ENCODE measurements around the gene GRIK4.

GRIK4 gene

GRCh38 chr11:120668537-120668936 lies 157.0 kb downstream of the GRIK4 start:
- Histone ChIP-seq H3K9me3 (ENCODE audit: low read length) (no peaks in the 10 kb centered on the region), H3K27ac (ENCODE audit: low read depth, low read length) (no peak overlapping the region), H3K27me3 (ENCODE audit: control insufficient read depth in 1 of 2, insufficient read depth in 2 of 2, low read length in 2 of 2) (no peaks in the 10 kb centered on the region), H3K4me3 (ENCODE audit: low read depth in 1 of 2, low read length in 2 of 2) (no peak overlapping the region), H3K36me3 (ENCODE audit: insufficient read depth, low read length) (no peaks in the 10 kb centered on the region), H3K4me1 (ENCODE audit: insufficient read depth, low read length) (no peaks in the 10 kb centered on the region), H3K9ac (ENCODE audit: low read length) (no peak overlapping the region)

- no peaks in the 10 kb centered on the region for H3K4me1 ChIP-seq (ENCODE audit: insufficient read depth, low read length)
- no peaks in the 10 kb centered on the region for H3K9me3 ChIP-seq (ENCODE audit: low read length)
- H3K27ac ChIP-seq (ENCODE audit: low read depth, low read length) = no peak overlapping the region
- H3K36me3 ChIP-seq (ENCODE audit: insufficient read depth, low read length) = no peaks in the 10 kb centered on the region
- H3K9ac ChIP-seq (ENCODE audit: low read length) = no peak overlapping the region
- peaks cover 0 to 5% of the 10 kb centered on the region in 2 donors for H3K27me3 ChIP-seq (ENCODE audit: control insufficient read depth in 1 of 2, insufficient read depth in 2 of 2, low read length in 2 of 2)
- H3K4me3 ChIP-seq (ENCODE audit: low read depth in 1 of 2, low read length in 2 of 2) = no peak overlapping the region
These were observed 163.0 kb downstream of the GRIK4 start for GRCh38 chr11:120674542-120674941.

- Histone ChIP-seq H3K9ac (ENCODE audit: low read length) (no peak overlapping the region), H3K4me3 (ENCODE audit: low read depth in 1 of 2, low read length in 2 of 2) (no peak overlapping the region), H3K36me3 (ENCODE audit: insufficient read depth, low read length) (no peaks in the 10 kb centered on the region), H3K27me3 (ENCODE audit: control insufficient read depth in 1 of 2, insufficient read depth in 2 of 2, low read length in 2 of 2) (peaks cover 0 to 5% of the 10 kb centered on the region in 2 donors), H3K27ac (ENCODE audit: low read depth, low read length) (no peak overlapping the region), H3K4me1 (ENCODE audit: insufficient read depth, low read length) (no peaks in the 10 kb centered on the region), H3K9me3 (ENCODE audit: low read length) (no peaks in the 10 kb centered on the region)
These were observed 163.6 kb downstream of the GRIK4 start for GRCh38 chr11:120675171-120675570.

- Histone ChIP-seq H3K27me3 (ENCODE audit: control insufficient read depth in 1 of 2, insufficient read depth in 2 of 2, low read length in 2 of 2) (peaks cover 0 to 5% of the 10 kb centered on the region in 2 donors), H3K36me3 (ENCODE audit: insufficient read depth, low read length) (no peaks in the 10 kb centered on the region), H3K4me1 (ENCODE audit: insufficient read depth, low read length) (no peaks in the 10 kb centered on the region), H3K9ac (ENCODE audit: low read length) (no peak overlapping the region), H3K4me3 (ENCODE audit: low read depth in 1 of 2, low read length in 2 of 2) (no peak overlapping the region), H3K9me3 (ENCODE audit: low read length) (no peaks in the 10 kb centered on the region), H3K27ac (ENCODE audit: low read depth, low read length) (no peak overlapping the region)
These were observed 165.4 kb downstream of the GRIK4 start for GRCh38 chr11:120676991-120677390.

- H3K27ac ChIP-seq (ENCODE audit: low read depth, low read length) = no peak overlapping the region
- H3K9ac ChIP-seq (ENCODE audit: low read length) = no peak overlapping the region
- no peaks in the 10 kb centered on the region for H3K27me3 ChIP-seq (ENCODE audit: control insufficient read depth in 1 of 2, insufficient read depth in 2 of 2, low read length in 2 of 2)
- H3K9me3 ChIP-seq (ENCODE audit: low read length) = no peaks in the 10 kb centered on the region
- H3K4me1 ChIP-seq (ENCODE audit: insufficient read depth, low read length) = no peaks in the 10 kb centered on the region
- no peaks in the 10 kb centered on the region for H3K36me3 ChIP-seq (ENCODE audit: insufficient read depth, low read length)
- no peak overlapping the region for H3K4me3 ChIP-seq (ENCODE audit: low read depth in 1 of 2, low read length in 2 of 2)
These were observed 168.8 kb downstream of the GRIK4 start for GRCh38 chr11:120680322-120680721.

GRCh38 chr11:120681434-120682331 lies 170.1 kb downstream of the GRIK4 start:
- Histone ChIP-seq H3K4me1 (ENCODE audit: insufficient read depth, low read length) (no peaks in the 10 kb centered on the region), H3K36me3 (ENCODE audit: insufficient read depth, low read length) (no peaks in the 10 kb centered on the region), H3K9me3 (ENCODE audit: low read length) (no peaks in the 10 kb centered on the region), H3K9ac (ENCODE audit: low read length) (no peak overlapping the region), H3K27ac (ENCODE audit: low read depth, low read length) (no peak overlapping the region), H3K27me3 (ENCODE audit: control insufficient read depth in 1 of 2, insufficient read depth in 2 of 2, low read length in 2 of 2) (no peaks in the 10 kb centered on the region), H3K4me3 (ENCODE audit: low read depth in 1 of 2, low read length in 2 of 2) (no peak overlapping the region)

GRCh38 chr11:120682332-120682649 lies 170.7 kb downstream of the GRIK4 start:
- H3K4me1 ChIP-seq (ENCODE audit: insufficient read depth, low read length) = no peaks in the 10 kb centered on the region
- H3K9me3 ChIP-seq (ENCODE audit: low read length) = no peaks in the 10 kb centered on the region
- no peak overlapping the region for H3K27ac ChIP-seq (ENCODE audit: low read depth, low read length)
- no peaks in the 10 kb centered on the region for H3K36me3 ChIP-seq (ENCODE audit: insufficient read depth, low read length)
- no peaks in the 10 kb centered on the region for H3K27me3 ChIP-seq (ENCODE audit: control insufficient read depth in 1 of 2, insufficient read depth in 2 of 2, low read length in 2 of 2)
- H3K9ac ChIP-seq (ENCODE audit: low read length) = no peak overlapping the region
- no peak overlapping the region for H3K4me3 ChIP-seq (ENCODE audit: low read depth in 1 of 2, low read length in 2 of 2)

- Histone ChIP-seq H3K9me3 (ENCODE audit: low read length) (no peaks in the 10 kb centered on the region), H3K4me1 (ENCODE audit: insufficient read depth, low read length) (no peaks in the 10 kb centered on the region), H3K27me3 (ENCODE audit: control insufficient read depth in 1 of 2, insufficient read depth in 2 of 2, low read length in 2 of 2) (no peaks in the 10 kb centered on the region), H3K9ac (ENCODE audit: low read length) (no peak overlapping the region), H3K36me3 (ENCODE audit: insufficient read depth, low read length) (no peaks in the 10 kb centered on the region), H3K27ac (ENCODE audit: low read depth, low read length) (no peak overlapping the region), H3K4me3 (ENCODE audit: low read depth in 1 of 2, low read length in 2 of 2) (no peak overlapping the region)
These were observed 171.3 kb downstream of the GRIK4 start for GRCh38 chr11:120682866-120683265.

GRCh38 chr11:120686516-120686915 lies 175.0 kb downstream of the GRIK4 start:
- Histone ChIP-seq H3K27me3 (ENCODE audit: control insufficient read depth in 1 of 2, insufficient read depth in 2 of 2, low read length in 2 of 2) (no peaks in the 10 kb centered on the region), H3K9ac (ENCODE audit: low read length) (no peak overlapping the region), H3K4me3 (ENCODE audit: low read depth in 1 of 2, low read length in 2 of 2) (no peak overlapping the region), H3K36me3 (ENCODE audit: insufficient read depth, low read length) (no peaks in the 10 kb centered on the region), H3K4me1 (ENCODE audit: insufficient read depth, low read length) (no peaks in the 10 kb centered on the region), H3K27ac (ENCODE audit: low read depth, low read length) (no peak overlapping the region), H3K9me3 (ENCODE audit: low read length) (no peaks in the 10 kb centered on the region)

GRCh38 chr11:120688163-120688562 lies 176.6 kb downstream of the GRIK4 start:
- Histone ChIP-seq H3K27ac (ENCODE audit: low read depth, low read length) (no peak overlapping the region), H3K27me3 (ENCODE audit: control insufficient read depth in 1 of 2, insufficient read depth in 2 of 2, low read length in 2 of 2) (no peaks in the 10 kb centered on the region), H3K9me3 (ENCODE audit: low read length) (no peaks in the 10 kb centered on the region), H3K9ac (ENCODE audit: low read length) (no peak overlapping the region), H3K4me1 (ENCODE audit: insufficient read depth, low read length) (no peaks in the 10 kb centered on the region), H3K4me3 (ENCODE audit: low read depth in 1 of 2, low read length in 2 of 2) (no peak overlapping the region), H3K36me3 (ENCODE audit: insufficient read depth, low read length) (no peaks in the 10 kb centered on the region)

GRCh38 chr11:120689596-120690275 lies 178.2 kb downstream of the GRIK4 start:
- Histone ChIP-seq H3K4me1 (ENCODE audit: insufficient read depth, low read length) (no peaks in the 10 kb centered on the region), H3K9ac (ENCODE audit: low read length) (no peak overlapping the region), H3K4me3 (ENCODE audit: low read depth in 1 of 2, low read length in 2 of 2) (no peak overlapping the region), H3K27me3 (ENCODE audit: control insufficient read depth in 1 of 2, insufficient read depth in 2 of 2, low read length in 2 of 2) (no peaks in the 10 kb centered on the region), H3K9me3 (ENCODE audit: low read length) (no peaks in the 10 kb centered on the region), H3K36me3 (ENCODE audit: insufficient read depth, low read length) (no peaks in the 10 kb centered on the region), H3K27ac (ENCODE audit: low read depth, low read length) (no peak overlapping the region)

- no peak overlapping the region for H3K27ac ChIP-seq (ENCODE audit: low read depth, low read length)
- H3K27me3 ChIP-seq (ENCODE audit: control insufficient read depth in 1 of 2, insufficient read depth in 2 of 2, low read length in 2 of 2) = no peaks in the 10 kb centered on the region
- H3K4me1 ChIP-seq (ENCODE audit: insufficient read depth, low read length) = no peaks in the 10 kb centered on the region
- no peaks in the 10 kb centered on the region for H3K36me3 ChIP-seq (ENCODE audit: insufficient read depth, low read length)
- H3K4me3 ChIP-seq (ENCODE audit: low read depth in 1 of 2, low read length in 2 of 2) = no peak overlapping the region
- H3K9me3 ChIP-seq (ENCODE audit: low read length) = no peaks in the 10 kb centered on the region
- H3K9ac ChIP-seq (ENCODE audit: low read length) = no peak overlapping the region
These were observed 178.9 kb downstream of the GRIK4 start for GRCh38 chr11:120690406-120690805.
